CD14-positive monocyte (primary cell): ENCODE results near the gene PCED1B. TPM values are rescaled to one million over a fixed set of nuclear protein-coding genes. Genes with fewer than 3 reads are reported as not detected.
A peak's percentile ranks its signal among the peaks of the same experiment; 100 is the strongest.

Source experiments
- DNase-seq, 3 donors: peaks; one replicate each; pipeline ENCODE4 v3.0.0-alpha.2; 2011 to 2022
- H2AFZ ChIP-seq: 2 replicates; pipeline ENCODE4 v1.6.0; 2012; ENCODE audit warnings: mild to moderate bottlenecking, low read depth, low read length, inconsistent platforms; ENCODE audit not compliant: insufficient read depth, poor library complexity, severe bottlenecking
- H3K27ac ChIP-seq, 2 donors: 1 replicate in 1 of 2; 2 replicates in 1 of 2; pipeline ENCODE4 v1.5.1; 2012 to 2013; ENCODE audit warnings: low read length in 2 of 2, control low read depth in 1 of 2, inconsistent platforms in 1 of 2, low read depth in 1 of 2, mild to moderate bottlenecking in 1 of 2
- H3K27me3 ChIP-seq, 2 donors: one replicate each; pipeline versions ENCODE4 v1.6.0 to v1.6.1; 2011 to 2013; ENCODE audit warnings: low read length in 2 of 2; ENCODE audit not compliant: control insufficient read depth in 2 of 2, insufficient read depth in 2 of 2
- H3K36me3 ChIP-seq, 2 donors: replicated peaks in 1 of 2; 1 replicate in 1 of 2; 2 replicates in 1 of 2; pipeline versions ENCODE4 v1.5.1 to v1.6.1; 2012 to 2013; ENCODE audit warnings: low read length in 2 of 2, control low read depth in 1 of 2, inconsistent platforms in 1 of 2, mild to moderate bottlenecking in 1 of 2; ENCODE audit not compliant: insufficient read depth in 2 of 2, control insufficient read depth in 1 of 2
- H3K4me1 ChIP-seq, 2 donors: 1 replicate in 1 of 2; 2 replicates in 1 of 2; pipeline versions ENCODE4 v1.5.1 to v1.6.1; 2012 to 2013; ENCODE audit warnings: low read length in 2 of 2, control low read depth in 1 of 2, inconsistent platforms in 1 of 2, mild to moderate bottlenecking in 1 of 2, moderate library complexity in 1 of 2; ENCODE audit not compliant: insufficient read depth in 2 of 2, control insufficient read depth in 1 of 2
- H3K4me2 ChIP-seq: replicated peaks from 2 replicates; pipeline ENCODE3; 2012; ENCODE audit warnings: low read length, moderate library complexity, mild to moderate bottlenecking; ENCODE audit not compliant: poor library complexity, severe bottlenecking; ENCODE audit errors: extremely low read depth
- H3K4me3 ChIP-seq, 3 experiments: fragments of 200-600 bp in 1 of 3; sonication (generic) in 1 of 3; replicated peaks in 1 of 3; 1 replicate in 2 of 3; 2 replicates in 1 of 3; pipeline ENCODE4 v1.5.1; 2011 to 2013; ENCODE audit warnings: low read length in 3 of 3, mild to moderate bottlenecking in 3 of 3, control low read depth in 2 of 3, low read depth in 2 of 3, inconsistent platforms in 1 of 3, moderate library complexity in 1 of 3
- H3K79me2 ChIP-seq: 2 replicates; pipeline ENCODE4 v1.6.0; 2012; ENCODE audit warnings: mild to moderate bottlenecking, control low read depth, inconsistent platforms, low read length, moderate library complexity; ENCODE audit not compliant: insufficient read depth
- H3K9ac ChIP-seq: 2 replicates; pipeline ENCODE4 v1.6.0; 2017; ENCODE audit warnings: low read length, mild to moderate bottlenecking; ENCODE audit not compliant: insufficient read depth, poor library complexity, severe bottlenecking
- H3K9me3 ChIP-seq, 2 donors: replicated peaks in 1 of 2; 1 replicate in 1 of 2; 2 replicates in 1 of 2; pipeline versions ENCODE4 v1.5.1 to v1.6.1; 2012 to 2013; ENCODE audit warnings: low read length in 2 of 2, control low read depth in 1 of 2; ENCODE audit not compliant: control insufficient read depth in 1 of 2, insufficient read depth in 1 of 2
- H4K20me1 ChIP-seq: 2 replicates; pipeline ENCODE4 v1.6.0; 2012; ENCODE audit warnings: mild to moderate bottlenecking, low read length, control low read depth, moderate library complexity; ENCODE audit not compliant: insufficient read depth
- H3K27ac Mint-ChIP-seq, 7 donors: one replicate each; pipeline ENCODE4 v1.8.0; 2020; ENCODE audit warnings: mild to moderate bottlenecking in 7 of 7, mixed read lengths in 7 of 7, moderate library complexity in 6 of 7, inconsistent platforms in 2 of 7
- H3K27me3 Mint-ChIP-seq, 3 donors: one replicate each; pipeline ENCODE4 v1.8.0; 2021 to 2022; ENCODE audit warnings: low read depth in 3 of 3, mild to moderate bottlenecking in 3 of 3, mixed read lengths in 3 of 3, moderate library complexity in 3 of 3, inconsistent platforms in 1 of 3
- H3K36me3 Mint-ChIP-seq, 2 donors: one replicate each; pipeline ENCODE4 v1.8.0; 2020; ENCODE audit warnings: mixed read lengths in 2 of 2, inconsistent platforms in 1 of 2, mild to moderate bottlenecking in 1 of 2
- H3K4me1 Mint-ChIP-seq: one replicate; pipeline ENCODE4 v1.8.0; 2020; ENCODE audit warnings: mild to moderate bottlenecking, mixed read lengths
- H3K4me3 Mint-ChIP-seq, 2 donors: one replicate each; pipeline ENCODE4 v1.8.0; 2020; ENCODE audit warnings: mild to moderate bottlenecking in 2 of 2, mixed read lengths in 2 of 2, moderate library complexity in 1 of 2
- H3K9me3 Mint-ChIP-seq, 7 donors: one replicate each; pipeline ENCODE4 v1.8.0; 2020 to 2022; ENCODE audit warnings: mixed read lengths in 7 of 7, mild to moderate bottlenecking in 6 of 7, moderate library complexity in 6 of 7, inconsistent platforms in 2 of 7
- CTCF ChIP-seq: fragments of 200-600 bp; IDR thresholded peaks from one replicate; pipeline ENCODE4 v1.8.0; 2022; ENCODE audit warnings: antibody characterized with exemption, mild to moderate bottlenecking
- WGBS: methylation state at CpG from one replicate; pipeline ENCODE4 v1.1.5; 2013; ENCODE audit warnings: missing lambda C conversion rate; ENCODE audit not compliant: insufficient coverage; 5-methylcytosine and 5-hydroxymethylcytosine counted together
- intact Hi-C, 2 donors: fragments of 100-400 bp; cut with micrococcal nuclease; formaldehyde crosslinking; loops; one replicate each; pipeline versions ENCODE4 v1.15.0 to v1.15.1; 2023
- polyA plus RNA-seq, 3 donors: library from polyadenylated mRNA; depleted of rRNA in 1 of 3; unstranded in 2 of 3; stranded (reverse) in 1 of 3; fragments of 300-500 nt in 2 of 3; fragments of >200 nt in 1 of 3; fragmentation: Illumina TruSeq in 2 of 3; gene quantifications; 1 replicate in 2 of 3; 2 replicates in 1 of 3; pipeline ENCODE4 v1.2.3, GENCODE V29; 2012 to 2021

Gene PCED1B
- polyA plus RNA-seq, 3 donors = 0.10 to 0.65 TPM; not detected in 1

GRCh38 chr12:47202176-47202575, 122.8 kb downstream of the PCED1B start:
- Histone ChIP-seq H3K36me3 (no peaks in the 10 kb centered on the region), H3K9ac (no peak overlapping the region), H3K27me3 (no peaks in the 10 kb centered on the region), H3K4me3 (no peak overlapping the region), H3K9me3 (no peaks in the 10 kb centered on the region), H3K27ac (no peak overlapping the region), H4K20me1 (no peaks in the 10 kb centered on the region), H2AFZ (no peak overlapping the region), H3K4me2 (no peak overlapping the region), H3K4me1 (peaks cover 12 to 16% of the 10 kb centered on the region in 2 donors), H3K79me2 (no peaks in the 10 kb centered on the region)
- peaks cover 0 to under 1% (median 0%) of the 10 kb centered on the region in 3 donors for H3K27me3 Mint-ChIP-seq
- no peak for TF ChIP-seq CTCF
- H3K4me3 Mint-ChIP-seq = no peak overlapping the region
- peaks cover 0 to 6% (median 0%) of the 10 kb centered on the region in 7 donors for H3K9me3 Mint-ChIP-seq
- H3K27ac Mint-ChIP-seq = no peak overlapping the region
- peaks cover 15 to 17% of the 10 kb centered on the region in 2 donors for H3K36me3 Mint-ChIP-seq
- peaks cover 17% of the 10 kb centered on the region for H3K4me1 Mint-ChIP-seq
- intact Hi-C loops = loop anchor here in 1 of 2 donors (10.0 kb wide), 1 partner anchor 203 kb away; no protein-coding TSS in a partner anchor
- DNase-seq = no peak
- WGBS = 100% methylated on average over 2 of the region's 2 CpGs

- Histone ChIP-seq H3K36me3 (peaks cover 0 to 13% of the 10 kb centered on the region in 2 donors), H2AFZ (no peak overlapping the region), H3K4me1 (peaks cover 32 to 36% of the 10 kb centered on the region in 2 donors), H3K4me3 (no peak overlapping the region), H4K20me1 (no peaks in the 10 kb centered on the region), H3K27me3 (no peaks in the 10 kb centered on the region), H3K9ac (no peak overlapping the region), H3K79me2 (no peaks in the 10 kb centered on the region), H3K9me3 (no peaks in the 10 kb centered on the region), H3K4me2 (no peak overlapping the region), H3K27ac (no peak overlapping the region)
- WGBS = 40% methylated on average over 1 of the region's 8 CpGs
- no peak for TF ChIP-seq CTCF
- peaks cover 0 to 2% (median 0%) of the 10 kb centered on the region in 3 donors for H3K27me3 Mint-ChIP-seq
- intact Hi-C loops = loop anchor here in 1 of 2 donors (5.0 to 10.0 kb wide), 2 partner anchors 72 to 199 kb away; no protein-coding TSS in a partner anchor
- DNase-seq = no peak
- no peak overlapping the region for H3K4me3 Mint-ChIP-seq
- H3K27ac Mint-ChIP-seq = peak overlapping the region in 3 of 7 donors; percentile 23 to 72 (median 31)
- H3K9me3 Mint-ChIP-seq = peaks cover 0 to 6% (median 0%) of the 10 kb centered on the region in 7 donors
- peaks cover 25 to 28% of the 10 kb centered on the region in 2 donors for H3K36me3 Mint-ChIP-seq
- peaks cover 38% of the 10 kb centered on the region for H3K4me1 Mint-ChIP-seq
These were observed 126.4 kb downstream of the PCED1B start for GRCh38 chr12:47205532-47206449.
